ENCODE data around the gene COL4A2. TPM values are rescaled to one million over a fixed set of nuclear protein-coding genes. Genes with fewer than 3 reads are reported as not detected.

Gene COL4A2
- total RNA-seq (2012; rRNA removed): 75.5 and 113 TPM in 2 replicates

DNA sequence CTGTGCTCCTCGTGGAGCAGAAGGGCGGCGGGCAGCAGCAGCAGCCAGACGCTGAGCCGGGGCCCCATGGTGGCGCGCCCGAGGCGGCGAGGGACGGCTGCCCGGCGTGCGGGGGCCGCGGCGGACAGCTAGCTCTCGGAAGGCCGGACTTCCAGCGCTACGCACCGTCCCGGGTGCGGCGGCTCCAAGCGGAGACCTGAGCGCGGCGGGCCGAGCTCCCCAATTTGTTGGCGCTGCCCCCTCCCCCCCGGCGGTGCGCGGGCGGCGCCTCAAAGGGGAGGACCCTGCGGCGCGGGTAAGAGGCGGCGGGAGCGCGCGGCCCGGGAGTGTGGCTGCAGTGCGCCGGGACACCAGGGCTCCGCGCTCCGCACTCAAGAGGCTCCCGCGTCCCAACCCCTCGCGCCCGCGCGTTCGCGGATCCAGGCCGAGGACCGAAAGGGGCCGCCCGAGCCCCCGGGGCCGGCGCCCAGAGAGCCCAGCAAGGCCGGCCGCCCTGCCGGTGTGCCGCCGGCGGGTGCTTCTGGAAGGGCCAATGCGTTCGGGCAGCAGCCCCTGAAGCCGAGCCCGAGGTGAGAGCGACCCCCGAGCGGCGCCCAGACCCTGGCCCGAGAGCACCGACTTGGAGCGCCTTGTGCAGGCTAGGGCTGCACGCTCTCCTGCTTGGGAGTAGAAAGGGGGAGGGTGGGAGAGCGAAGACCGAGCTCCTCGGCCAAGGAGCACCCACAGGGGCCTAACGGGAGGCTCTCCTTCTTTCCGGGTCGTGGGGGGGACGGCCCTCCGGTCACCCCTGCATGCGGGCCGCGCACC is at the start of gene COL4A2, which contains the start of gene COL4A1:
Gene COL4A2, plus strand, starts transcription at position 325 of the 807 bp plus-strand sequence. CDS start 620 bp downstream, outside the sequence.
Gene COL4A1, minus strand, starts transcription at position 198 of the 807 bp plus-strand sequence. Its CDS starts 130 bp downstream, at position 68.
- peaks cover 21% of the 10 kb centered on the region for H3K36me3 ChIP-seq (ENCODE audit: insufficient read depth, low read length)
- peak within 1 kb of the TSS; percentile 87 for H3K4me2 ChIP-seq (ENCODE audit: low read length)
- H3K4me3 ChIP-seq (ENCODE audit: low read length): peak within 1 kb of the TSS; percentile 87
- H3K27me3 ChIP-seq (ENCODE audit: control insufficient read depth, insufficient read depth, low read length): no peaks in the 10 kb centered on the region
- peaks cover 65% of the 10 kb centered on the region for H3K4me1 ChIP-seq (ENCODE audit: control insufficient read depth, insufficient read depth, low read length)
- H3K9me3 ChIP-seq (replicated peaks; ENCODE audit: low read length): no peaks in the 10 kb centered on the region
- peak within 1 kb of the TSS; percentile 88 for H3K9ac ChIP-seq (ENCODE audit: low read depth, low read length)

DNA sequence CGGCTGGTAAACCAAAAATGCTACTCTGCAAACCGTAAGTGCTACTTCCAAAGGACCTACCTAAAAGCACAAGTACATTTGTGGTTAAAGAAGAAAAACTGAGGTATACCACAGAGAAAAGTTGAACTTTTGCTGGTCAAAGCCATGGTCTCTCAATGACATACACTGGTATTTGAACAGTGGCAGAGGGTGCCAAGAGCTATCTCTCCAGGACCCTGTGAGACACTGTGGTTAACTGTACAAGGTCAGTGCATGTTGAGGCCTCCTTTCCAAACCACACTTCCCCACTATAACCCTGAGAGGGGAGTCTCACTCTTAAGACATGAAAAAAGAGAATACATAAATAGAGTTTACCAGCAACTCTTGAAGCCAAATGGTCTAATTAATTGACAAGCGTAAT is 49.7 kb upstream of the COL4A2 start:
- H3K9ac ChIP-seq (ENCODE audit: low read depth, low read length): no peak overlapping the region
- H3K36me3 ChIP-seq (ENCODE audit: insufficient read depth, low read length): no peaks in the 10 kb centered on the region
- no peak overlapping the region for H3K4me2 ChIP-seq (ENCODE audit: low read length)
- H3K4me3 ChIP-seq (ENCODE audit: low read length): no peak overlapping the region
- H3K4me1 ChIP-seq (ENCODE audit: control insufficient read depth, insufficient read depth, low read length): peaks cover 48% of the 10 kb centered on the region
- H3K9me3 ChIP-seq (replicated peaks; ENCODE audit: low read length): no peaks in the 10 kb centered on the region
- no peaks in the 10 kb centered on the region for H3K27me3 ChIP-seq (ENCODE audit: control insufficient read depth, insufficient read depth, low read length)

DNA sequence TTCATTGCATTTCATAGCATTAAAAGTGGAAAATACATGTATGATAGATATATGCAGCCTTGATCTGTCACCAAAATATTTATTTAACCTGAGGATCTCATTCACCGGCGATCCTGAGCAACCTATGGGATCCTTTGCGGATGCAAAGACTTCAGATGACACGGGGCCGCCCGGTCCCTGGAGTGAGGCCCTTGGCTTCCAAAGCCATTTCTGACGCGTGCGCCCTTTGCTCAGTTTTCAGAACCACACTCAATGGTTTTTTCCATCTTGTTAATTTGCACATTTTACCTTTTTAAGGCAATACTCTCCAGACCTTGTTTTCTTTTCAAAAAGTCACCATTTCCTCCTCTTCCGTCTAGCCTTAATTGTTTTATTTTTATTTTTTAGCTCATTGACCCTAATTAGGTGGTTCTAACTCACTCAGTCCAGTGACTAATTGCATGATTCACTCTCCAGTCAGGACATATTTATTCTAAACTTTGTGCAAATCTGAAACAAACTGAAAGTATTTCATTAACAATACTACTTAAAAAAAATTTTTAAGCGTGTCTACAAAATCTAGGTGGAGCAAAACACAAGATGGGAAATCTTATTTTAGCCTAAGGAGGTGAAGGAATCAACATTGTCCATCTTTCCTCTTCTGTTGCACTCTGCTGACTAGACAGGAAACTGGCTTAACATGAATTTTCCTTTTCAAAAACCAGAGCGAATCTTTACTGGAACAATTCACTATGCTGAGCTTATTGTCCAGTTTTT is 48.0 kb upstream of the COL4A2 start:
- Histone ChIP-seq H3K9ac (ENCODE audit: low read depth, low read length) (peak overlapping the region; percentile 20), H3K9me3 (replicated peaks; ENCODE audit: low read length) (no peaks in the 10 kb centered on the region), H3K4me1 (ENCODE audit: control insufficient read depth, insufficient read depth, low read length) (peaks cover 61% of the 10 kb centered on the region), H3K27me3 (ENCODE audit: control insufficient read depth, insufficient read depth, low read length) (no peaks in the 10 kb centered on the region), H3K4me2 (ENCODE audit: low read length) (peak overlapping the region; percentile 64), H3K36me3 (ENCODE audit: insufficient read depth, low read length) (no peaks in the 10 kb centered on the region), H3K4me3 (ENCODE audit: low read length) (no peak overlapping the region)

DNA sequence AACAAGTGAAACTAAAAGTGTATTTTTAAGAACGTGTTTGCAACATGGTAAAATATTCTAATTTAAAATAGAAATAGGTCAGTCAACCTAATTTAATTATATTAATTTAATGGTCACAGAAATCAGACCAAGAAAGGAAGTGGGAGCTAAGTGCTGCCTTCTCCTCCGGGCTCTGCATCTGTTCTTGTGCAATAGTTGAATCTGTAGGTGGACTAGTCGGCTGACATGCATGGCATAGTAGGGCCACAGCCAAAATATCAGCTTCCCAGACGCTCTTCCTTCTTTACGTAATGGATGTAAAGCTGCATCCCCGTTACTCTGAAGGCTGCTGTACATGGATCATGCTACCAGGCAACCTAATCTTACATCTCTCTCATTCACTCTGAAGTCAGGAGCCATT is 47.4 kb upstream of the COL4A2 start:
- H3K9me3 ChIP-seq (replicated peaks; ENCODE audit: low read length): no peaks in the 10 kb centered on the region
- H3K36me3 ChIP-seq (ENCODE audit: insufficient read depth, low read length): no peaks in the 10 kb centered on the region
- H3K4me2 ChIP-seq (ENCODE audit: low read length): peak overlapping the region; percentile 64
- H3K27me3 ChIP-seq (ENCODE audit: control insufficient read depth, insufficient read depth, low read length): no peaks in the 10 kb centered on the region
- peak overlapping the region; percentile 20 for H3K9ac ChIP-seq (ENCODE audit: low read depth, low read length)
- peak overlapping the region; percentile 17 for H3K4me3 ChIP-seq (ENCODE audit: low read length)
- peaks cover 59% of the 10 kb centered on the region for H3K4me1 ChIP-seq (ENCODE audit: control insufficient read depth, insufficient read depth, low read length)

DNA sequence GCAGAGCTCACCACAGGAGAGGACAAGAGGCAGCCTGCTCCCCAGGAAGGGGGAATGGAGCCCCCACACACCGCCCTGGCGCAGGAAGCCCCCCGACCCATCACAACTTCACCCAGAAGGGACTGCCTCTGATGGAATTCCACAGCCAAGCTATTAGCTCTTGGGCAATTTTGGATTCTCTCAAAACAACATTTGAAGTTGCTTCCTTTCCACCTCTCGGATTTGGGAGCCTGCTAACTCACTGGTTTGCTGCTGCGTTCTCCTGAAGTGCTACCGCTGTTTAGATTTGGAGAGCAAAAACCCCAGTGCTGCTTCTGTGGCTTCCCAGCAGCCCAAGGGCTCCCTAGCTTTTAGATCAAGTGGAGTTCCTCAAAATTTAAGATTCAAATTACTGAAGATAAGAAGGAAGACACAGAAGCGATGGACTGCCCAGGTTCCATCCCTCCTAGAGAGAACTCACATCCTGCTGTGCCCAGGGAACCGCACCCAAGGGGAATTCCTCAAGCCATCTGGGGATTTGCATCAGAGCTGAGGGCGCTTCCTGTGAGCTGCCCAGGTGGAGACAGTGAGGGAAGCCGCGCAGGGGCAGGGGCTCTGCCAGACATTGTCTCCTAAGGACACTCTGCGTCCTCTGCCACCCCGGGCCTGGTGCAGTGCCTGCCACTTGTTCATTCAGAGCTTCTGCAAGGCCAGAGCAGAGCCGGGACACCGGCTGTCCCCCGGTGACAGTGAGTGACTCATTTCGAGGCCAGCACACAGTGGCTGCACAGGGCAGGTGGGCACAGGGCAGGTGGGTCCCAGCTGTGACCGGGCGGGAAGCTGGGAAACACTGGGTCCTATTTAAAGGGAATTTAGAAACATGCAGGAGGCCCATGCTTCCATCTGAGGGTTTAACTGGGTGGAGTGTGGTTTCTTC is 45.7 kb upstream of the COL4A2 start:
- no peaks in the 10 kb centered on the region for H3K27me3 ChIP-seq (ENCODE audit: control insufficient read depth, insufficient read depth, low read length)

DNA sequence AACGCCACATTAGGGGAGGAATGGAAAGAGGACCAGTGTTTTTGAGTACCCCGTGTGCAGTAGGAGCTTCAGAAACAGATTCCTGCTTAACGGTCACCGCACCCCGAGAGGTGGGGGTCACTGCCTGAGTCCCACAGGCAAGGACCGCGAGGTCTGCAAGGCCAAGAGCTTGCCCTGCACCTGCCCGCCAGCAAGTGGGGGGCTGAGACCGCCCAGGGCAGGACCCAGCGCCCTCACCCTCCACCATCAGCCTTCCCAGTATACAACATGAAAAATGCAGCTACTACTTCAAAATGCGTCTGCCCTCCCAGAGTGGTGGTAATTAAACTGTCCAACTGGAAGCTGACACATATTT is 45.0 kb upstream of the COL4A2 start:
- no peaks in the 10 kb centered on the region for H3K9me3 ChIP-seq (replicated peaks; ENCODE audit: low read length)

More for the DNA sequence above, 45.7 kb upstream of the COL4A2 start:
- H3K4me2 ChIP-seq (ENCODE audit: low read length): no peak overlapping the region
- H3K9me3 ChIP-seq (replicated peaks; ENCODE audit: low read length): no peaks in the 10 kb centered on the region
- peaks cover 5% of the 10 kb centered on the region for H3K36me3 ChIP-seq (ENCODE audit: insufficient read depth, low read length)
- peaks cover 57% of the 10 kb centered on the region for H3K4me1 ChIP-seq (ENCODE audit: control insufficient read depth, insufficient read depth, low read length)
- no peak overlapping the region for H3K9ac ChIP-seq (ENCODE audit: low read depth, low read length)
- H3K4me3 ChIP-seq (ENCODE audit: low read length): no peak overlapping the region

DNA sequence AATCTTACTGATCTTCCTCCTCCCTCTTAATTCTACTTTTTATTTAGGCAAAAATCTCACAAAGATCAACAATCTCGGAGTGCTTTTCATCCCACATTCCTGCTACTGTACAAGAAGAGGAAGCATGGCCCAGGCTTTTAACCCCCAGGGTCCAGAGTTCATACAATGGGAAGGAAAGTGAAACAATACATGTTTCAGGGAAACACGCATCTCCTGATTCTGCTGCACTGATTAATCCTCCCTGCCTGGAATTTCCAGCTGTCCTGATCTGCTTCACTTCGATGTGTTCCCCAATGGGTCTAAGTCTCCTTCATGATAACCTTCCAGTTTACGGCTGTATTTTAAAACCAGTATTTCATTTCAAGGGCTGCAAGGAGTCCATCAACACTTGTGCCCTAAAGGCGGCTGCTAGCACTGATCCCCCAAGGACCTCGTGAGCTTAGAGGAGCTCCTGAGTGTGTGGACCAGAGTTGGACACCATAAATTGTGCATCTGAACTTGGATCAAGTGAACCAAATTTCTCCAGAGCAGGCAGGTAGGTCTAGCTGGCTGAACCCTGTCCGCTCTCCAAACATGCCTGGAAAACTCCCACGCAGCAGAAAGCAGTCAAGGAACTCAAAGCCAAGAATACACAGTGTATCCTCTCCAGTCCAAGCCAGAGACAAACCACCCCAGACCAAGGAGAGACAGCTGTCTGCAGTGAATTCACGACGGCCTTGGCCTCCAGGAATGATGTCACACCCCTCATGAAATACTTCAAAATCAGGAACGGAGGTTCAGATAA is 44.4 kb upstream of the COL4A2 start:
- no peaks in the 10 kb centered on the region for H3K9me3 ChIP-seq (replicated peaks; ENCODE audit: low read length)
- peaks cover 58% of the 10 kb centered on the region for H3K4me1 ChIP-seq (ENCODE audit: control insufficient read depth, insufficient read depth, low read length)
- no peaks in the 10 kb centered on the region for H3K27me3 ChIP-seq (ENCODE audit: control insufficient read depth, insufficient read depth, low read length)
- H3K4me2 ChIP-seq (ENCODE audit: low read length): peak overlapping the region; percentile 59
- H3K4me3 ChIP-seq (ENCODE audit: low read length): no peak overlapping the region
- H3K36me3 ChIP-seq (ENCODE audit: insufficient read depth, low read length): peaks cover 5% of the 10 kb centered on the region
- no peak overlapping the region for H3K9ac ChIP-seq (ENCODE audit: low read depth, low read length)

More for the DNA sequence above, 45.0 kb upstream of the COL4A2 start:
- Histone ChIP-seq H3K4me3 (ENCODE audit: low read length) (no peak overlapping the region), H3K4me1 (ENCODE audit: control insufficient read depth, insufficient read depth, low read length) (peaks cover 58% of the 10 kb centered on the region), H3K27me3 (ENCODE audit: control insufficient read depth, insufficient read depth, low read length) (no peaks in the 10 kb centered on the region), H3K9ac (ENCODE audit: low read depth, low read length) (no peak overlapping the region), H3K36me3 (ENCODE audit: insufficient read depth, low read length) (peaks cover 5% of the 10 kb centered on the region), H3K4me2 (ENCODE audit: low read length) (peak overlapping the region; percentile 59)

DNA sequence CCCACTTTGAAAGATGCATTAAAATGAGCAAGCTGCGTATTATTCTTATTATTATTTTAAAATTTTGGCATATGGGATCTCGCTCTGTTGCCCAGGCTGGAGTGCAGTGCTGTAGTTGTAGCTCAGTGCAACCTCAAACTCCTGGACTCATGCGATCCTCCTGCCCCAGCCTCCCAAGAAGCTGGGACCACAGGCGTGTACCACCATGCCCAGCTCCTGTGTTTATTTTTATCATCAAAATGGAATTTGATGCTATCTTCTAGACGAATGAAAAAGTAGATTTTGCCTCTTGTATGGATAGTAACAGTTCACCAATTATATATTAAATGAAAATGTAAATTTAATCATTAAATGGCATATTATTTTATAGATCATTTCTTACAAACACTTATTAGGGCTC is 43.7 kb upstream of the COL4A2 start:
- no peak overlapping the region for H3K4me3 ChIP-seq (ENCODE audit: low read length)
- H3K36me3 ChIP-seq (ENCODE audit: insufficient read depth, low read length): peaks cover 5% of the 10 kb centered on the region
- H3K4me2 ChIP-seq (ENCODE audit: low read length): no peak overlapping the region
- H3K9me3 ChIP-seq (replicated peaks; ENCODE audit: low read length): no peaks in the 10 kb centered on the region
- no peak overlapping the region for H3K9ac ChIP-seq (ENCODE audit: low read depth, low read length)
- no peaks in the 10 kb centered on the region for H3K27me3 ChIP-seq (ENCODE audit: control insufficient read depth, insufficient read depth, low read length)
- peaks cover 58% of the 10 kb centered on the region for H3K4me1 ChIP-seq (ENCODE audit: control insufficient read depth, insufficient read depth, low read length)

DNA sequence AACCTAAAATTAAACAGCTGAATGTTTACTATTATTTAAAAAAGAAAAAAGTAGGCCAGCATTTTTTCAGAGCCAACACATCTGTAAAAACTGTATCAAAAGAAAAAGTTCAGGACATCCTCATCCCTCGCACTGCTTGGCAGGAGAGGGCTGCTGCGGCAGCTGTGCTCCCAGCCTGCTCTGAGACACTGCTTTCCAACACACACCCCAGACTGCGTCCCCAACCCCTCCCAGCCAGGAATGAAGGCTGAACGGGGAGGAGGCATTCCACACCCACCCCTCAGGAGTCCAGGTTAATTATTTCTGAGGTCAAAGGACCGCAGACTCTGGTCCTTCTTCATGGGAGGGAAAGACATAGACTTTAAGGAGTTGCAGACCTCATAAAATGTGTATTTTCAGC is 43.2 kb upstream of the COL4A2 start:
- Histone ChIP-seq H3K4me2 (ENCODE audit: low read length) (no peak overlapping the region), H3K27me3 (ENCODE audit: control insufficient read depth, insufficient read depth, low read length) (no peaks in the 10 kb centered on the region), H3K36me3 (ENCODE audit: insufficient read depth, low read length) (peaks cover 10% of the 10 kb centered on the region), H3K4me1 (ENCODE audit: control insufficient read depth, insufficient read depth, low read length) (peaks cover 54% of the 10 kb centered on the region), H3K4me3 (ENCODE audit: low read length) (no peak overlapping the region), H3K9ac (ENCODE audit: low read depth, low read length) (no peak overlapping the region), H3K9me3 (replicated peaks; ENCODE audit: low read length) (no peaks in the 10 kb centered on the region)

DNA sequence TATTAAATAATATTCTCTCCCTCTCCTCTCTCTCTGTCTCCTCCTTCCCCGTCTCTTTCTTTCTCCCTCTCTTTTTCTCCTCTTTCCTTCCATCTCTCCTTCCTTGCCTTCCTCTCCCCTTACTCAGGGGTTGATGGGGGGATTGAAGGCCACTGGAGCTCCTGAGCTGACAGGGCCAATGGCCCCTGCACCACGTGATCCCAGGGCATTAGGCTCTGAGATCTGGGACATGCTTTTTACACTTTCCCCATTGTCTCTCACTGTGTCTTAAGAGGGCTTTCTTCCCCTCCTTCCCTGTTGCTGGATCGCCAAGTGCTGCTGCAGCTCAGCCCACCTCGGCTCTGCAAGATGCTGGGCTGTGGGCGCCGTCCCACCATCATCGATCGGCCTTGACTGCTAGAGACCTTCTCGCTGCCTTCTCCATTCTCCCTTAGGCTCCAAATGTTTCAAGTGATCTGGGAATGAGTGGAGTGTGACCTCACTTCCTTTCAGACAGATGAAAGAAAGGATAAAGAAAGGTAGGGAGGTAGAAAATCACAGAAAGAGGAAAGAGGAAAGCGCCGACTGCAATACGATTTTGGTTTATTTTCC is 42.3 kb upstream of the COL4A2 start:
- peaks cover 10% of the 10 kb centered on the region for H3K36me3 ChIP-seq (ENCODE audit: insufficient read depth, low read length)
- peaks cover 45% of the 10 kb centered on the region for H3K4me1 ChIP-seq (ENCODE audit: control insufficient read depth, insufficient read depth, low read length)

More for the DNA sequence above, 42.3 kb upstream of the COL4A2 start:
- Histone ChIP-seq H3K4me2 (ENCODE audit: low read length) (no peak overlapping the region), H3K4me3 (ENCODE audit: low read length) (no peak overlapping the region), H3K9me3 (replicated peaks; ENCODE audit: low read length) (no peaks in the 10 kb centered on the region), H3K27me3 (ENCODE audit: control insufficient read depth, insufficient read depth, low read length) (no peaks in the 10 kb centered on the region), H3K9ac (ENCODE audit: low read depth, low read length) (no peak overlapping the region)

Data from skeletal muscle satellite cell (primary cell).